HEK293 (cell line): ENCODE data around the gene GCC1.

ENCODE experiments used
- ZNF529 ChIP-seq: fragments of 450-650 bp; formaldehyde crosslinking; IDR thresholded peaks from 2 replicates; pipeline ENCODE4 v1.5.1; 2017; ENCODE audit warnings: missing genetic modification characterization, missing biosample characterization; ENCODE audit not compliant: insufficient replicate concordance
- ZNF670 ChIP-seq: fragments of 450-650 bp; formaldehyde crosslinking; IDR thresholded peaks from 2 replicates; pipeline ENCODE4 v1.5.1; 2016; ENCODE audit warnings: missing biosample characterization, missing genetic modification characterization, low read depth
- TF ChIP-seq, protein P1 (sequence below): fragments of 450-650 bp; formaldehyde crosslinking; IDR thresholded peaks from 2 replicates; pipeline ENCODE4 v1.5.1; 2016; ENCODE audit warnings: missing biosample characterization, missing genetic modification characterization

GRCh38 chr7:127541548-127541947 is 43.8 kb downstream of the GCC1 start:
- TF ChIP-seq, protein P1, sequence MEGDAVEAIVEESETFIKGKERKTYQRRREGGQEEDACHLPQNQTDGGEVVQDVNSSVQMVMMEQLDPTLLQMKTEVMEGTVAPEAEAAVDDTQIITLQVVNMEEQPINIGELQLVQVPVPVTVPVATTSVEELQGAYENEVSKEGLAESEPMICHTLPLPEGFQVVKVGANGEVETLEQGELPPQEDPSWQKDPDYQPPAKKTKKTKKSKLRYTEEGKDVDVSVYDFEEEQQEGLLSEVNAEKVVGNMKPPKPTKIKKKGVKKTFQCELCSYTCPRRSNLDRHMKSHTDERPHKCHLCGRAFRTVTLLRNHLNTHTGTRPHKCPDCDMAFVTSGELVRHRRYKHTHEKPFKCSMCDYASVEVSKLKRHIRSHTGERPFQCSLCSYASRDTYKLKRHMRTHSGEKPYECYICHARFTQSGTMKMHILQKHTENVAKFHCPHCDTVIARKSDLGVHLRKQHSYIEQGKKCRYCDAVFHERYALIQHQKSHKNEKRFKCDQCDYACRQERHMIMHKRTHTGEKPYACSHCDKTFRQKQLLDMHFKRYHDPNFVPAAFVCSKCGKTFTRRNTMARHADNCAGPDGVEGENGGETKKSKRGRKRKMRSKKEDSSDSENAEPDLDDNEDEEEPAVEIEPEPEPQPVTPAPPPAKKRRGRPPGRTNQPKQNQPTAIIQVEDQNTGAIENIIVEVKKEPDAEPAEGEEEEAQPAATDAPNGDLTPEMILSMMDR (tag by site-specific recombination): no peak
- TF ChIP-seq ZNF529 (tag by site-specific recombination) (no peak), ZNF670 (tag by site-specific recombination) (no peak)
